SK-N-SH treated with all-trans-retinoic acid at 6 μM for 48 hours (cell line): ENCODE measurements around the gene CDH4.

Source experiments
- ATAC-seq: fragments of 200-7000 bp; cut with Tn5 transposase; 3 replicates; pipeline ENCODE4 v1.9.1; 2020; ENCODE audit warnings: mild to moderate bottlenecking, moderate library complexity
- ARNTL ChIP-seq: fragments of 450-650 bp; formaldehyde crosslinking; IDR thresholded peaks from 2 replicates; pipeline ENCODE4 v1.5.0; 2020; ENCODE audit warnings: low read depth, mild to moderate bottlenecking, moderate library complexity, borderline replicate concordance
- CSDC2 ChIP-seq: fragments of 250-450 bp; sonication (Bioruptor Pico); IDR thresholded peaks from 2 replicates; pipeline ENCODE4 v1.5.0; 2020; ENCODE audit warnings: mild to moderate bottlenecking, moderate library complexity
- ESRRG ChIP-seq: fragments of 250-450 bp; sonication (Bioruptor Pico); IDR thresholded peaks from 2 replicates; pipeline ENCODE4 v1.6.1; 2021; ENCODE audit warnings: mild to moderate bottlenecking
- GLIS3 ChIP-seq: fragments of 250-450 bp; sonication (Bioruptor Pico); IDR thresholded peaks from 2 replicates; pipeline ENCODE4 v1.5.0; 2020; ENCODE audit warnings: mild to moderate bottlenecking, moderate library complexity
- ISL1 ChIP-seq: fragments of 250-450 bp; sonication (Bioruptor Pico); IDR thresholded peaks from 2 replicates; pipeline ENCODE4 v2.1.2; 2022; ENCODE audit warnings: mild to moderate bottlenecking, moderate library complexity
- OSR1 ChIP-seq: fragments of 250-450 bp; sonication (Bioruptor Pico); IDR thresholded peaks from 2 replicates; pipeline ENCODE4 v1.8.0; 2022; ENCODE audit warnings: moderate library complexity, mild to moderate bottlenecking, inconsistent platforms
- PATZ1 ChIP-seq: fragments of 250-450 bp; sonication (Bioruptor Pico); IDR thresholded peaks from 2 replicates; pipeline ENCODE4 v1.8.0; 2020; ENCODE audit warnings: mild to moderate bottlenecking, moderate library complexity, borderline replicate concordance
- POU6F1 ChIP-seq: fragments of 250-450 bp; sonication (Bioruptor Pico); IDR thresholded peaks from 2 replicates; pipeline ENCODE4 v1.8.0; 2021; ENCODE audit warnings: low read depth, mild to moderate bottlenecking, moderate library complexity, borderline replicate concordance
- RARB ChIP-seq: fragments of 250-450 bp; sonication (Bioruptor Pico); IDR thresholded peaks from 2 replicates; pipeline ENCODE4 v1.8.0; 2021; ENCODE audit warnings: mild to moderate bottlenecking, moderate library complexity
- SNAI2 ChIP-seq: fragments of 250-450 bp; sonication (Bioruptor Pico); IDR thresholded peaks from 2 replicates; pipeline ENCODE4 v1.5.0; 2020; ENCODE audit warnings: mild to moderate bottlenecking, moderate library complexity
- TCF4 ChIP-seq: fragments of 250-450 bp; sonication (Bioruptor Pico); IDR thresholded peaks from 2 replicates; pipeline ENCODE4 v1.8.0; 2021; ENCODE audit warnings: mild to moderate bottlenecking, moderate library complexity, borderline replicate concordance
- TOX ChIP-seq: fragments of 250-450 bp; sonication (Bioruptor Pico); IDR thresholded peaks from 2 replicates; pipeline ENCODE4 v1.8.0; 2021; ENCODE audit warnings: mild to moderate bottlenecking, moderate library complexity, borderline replicate concordance
- ZC3H10 ChIP-seq: fragments of 250-450 bp; sonication (Bioruptor Pico); IDR thresholded peaks from 2 replicates; pipeline ENCODE4 v1.5.1; 2021; ENCODE audit warnings: mild to moderate bottlenecking, moderate library complexity
- ZFP3 ChIP-seq: fragments of 250-450 bp; sonication (Bioruptor Pico); IDR thresholded peaks from 2 replicates; pipeline ENCODE4 v1.5.0; 2020; ENCODE audit warnings: mild to moderate bottlenecking, moderate library complexity
- ZFP30 ChIP-seq: fragments of 450-650 bp; formaldehyde crosslinking; IDR thresholded peaks from 2 replicates; pipeline ENCODE4 v1.5.0; 2022; ENCODE audit warnings: mild to moderate bottlenecking, moderate library complexity
- ZNF565 ChIP-seq: fragments of 450-650 bp; formaldehyde crosslinking; conservative IDR thresholded peaks from 2 replicates; pipeline ENCODE4 v1.5.0; 2020; ENCODE audit warnings: low read depth, mild to moderate bottlenecking, moderate library complexity
- ZNF70 ChIP-seq: fragments of 450-650 bp; formaldehyde crosslinking; IDR thresholded peaks from 2 replicates; pipeline ENCODE4 v1.5.0; 2020; ENCODE audit warnings: mild to moderate bottlenecking, moderate library complexity
- ZNF8 ChIP-seq: fragments of 450-650 bp; formaldehyde crosslinking; IDR thresholded peaks from 2 replicates; pipeline ENCODE4 v1.5.0; 2020; ENCODE audit warnings: mild to moderate bottlenecking, moderate library complexity
- TF ChIP-seq, protein P1 (sequence below): fragments of 250-450 bp; sonication (Bioruptor Pico); IDR thresholded peaks from 2 replicates; pipeline ENCODE4 v1.5.1; 2021; ENCODE audit warnings: mild to moderate bottlenecking, moderate library complexity
- TF ChIP-seq, protein P2 (sequence below): fragments of 250-450 bp; sonication (Bioruptor Pico); IDR thresholded peaks from 2 replicates; pipeline ENCODE4 v1.5.1; 2020; ENCODE audit warnings: low read depth, mild to moderate bottlenecking, moderate library complexity
- TF ChIP-seq, protein P3 (sequence below): fragments of 250-450 bp; sonication (Bioruptor Pico); IDR thresholded peaks from 2 replicates; pipeline ENCODE4 v1.5.0; 2020; ENCODE audit warnings: mild to moderate bottlenecking, moderate library complexity

Gene CDH4

DNA sequence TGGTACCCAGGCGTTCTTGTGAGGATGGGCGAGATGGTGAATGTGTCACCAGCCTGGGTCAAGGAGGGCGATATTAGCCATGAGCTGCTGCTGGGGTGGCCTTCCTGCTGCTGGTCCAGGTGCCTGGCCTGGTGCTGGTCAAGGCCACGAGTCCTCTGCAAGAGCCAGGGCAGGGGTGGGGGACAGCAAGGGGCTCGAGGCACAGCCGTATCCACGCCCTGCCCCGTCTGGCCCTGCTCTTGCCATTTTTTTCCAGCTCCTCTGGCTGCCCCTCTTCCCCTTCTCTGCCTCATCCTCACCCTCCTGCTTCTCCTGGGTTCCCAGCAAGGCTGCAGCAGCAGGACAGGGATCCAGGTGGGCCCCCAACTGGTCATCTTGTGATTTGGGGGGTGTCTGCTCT is 51.2 kb downstream of the CDH4 start:
- TF ChIP-seq TCF4 (CRISPR knock-in tag) (no peak), ZNF565 (no peak)
- ATAC-seq, result no peak

- ATAC-seq, result no peak
- TF ChIP-seq, protein P1, sequence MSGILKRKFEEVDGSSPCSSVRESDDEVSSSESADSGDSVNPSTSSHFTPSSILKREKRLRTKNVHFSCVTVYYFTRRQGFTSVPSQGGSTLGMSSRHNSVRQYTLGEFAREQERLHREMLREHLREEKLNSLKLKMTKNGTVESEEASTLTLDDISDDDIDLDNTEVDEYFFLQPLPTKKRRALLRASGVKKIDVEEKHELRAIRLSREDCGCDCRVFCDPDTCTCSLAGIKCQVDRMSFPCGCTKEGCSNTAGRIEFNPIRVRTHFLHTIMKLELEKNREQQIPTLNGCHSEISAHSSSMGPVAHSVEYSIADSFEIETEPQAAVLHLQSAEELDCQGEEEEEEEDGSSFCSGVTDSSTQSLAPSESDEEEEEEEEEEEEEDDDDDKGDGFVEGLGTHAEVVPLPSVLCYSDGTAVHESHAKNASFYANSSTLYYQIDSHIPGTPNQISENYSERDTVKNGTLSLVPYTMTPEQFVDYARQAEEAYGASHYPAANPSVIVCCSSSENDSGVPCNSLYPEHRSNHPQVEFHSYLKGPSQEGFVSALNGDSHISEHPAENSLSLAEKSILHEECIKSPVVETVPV (CRISPR knock-in tag), result no peak
- TF ChIP-seq ZNF8 (CRISPR knock-in tag) (no peak), ZFP30 (no peak), ZNF70 (CRISPR knock-in tag) (no peak), ZNF565 (no peak), TOX (no peak), PATZ1 (CRISPR knock-in tag) (no peak), POU6F1 (no peak), CSDC2 (CRISPR knock-in tag) (no peak), ESRRG (no peak), ZC3H10 (CRISPR knock-in tag) (no peak), SNAI2 (CRISPR knock-in tag) (no peak), OSR1 (CRISPR knock-in tag) (no peak), RARB (CRISPR knock-in tag) (no peak), ZFP3 (no peak), ISL1 (CRISPR knock-in tag) (no peak), TCF4 (CRISPR knock-in tag) (no peak), ARNTL (CRISPR knock-in tag) (no peak)
- TF ChIP-seq, protein P2, sequence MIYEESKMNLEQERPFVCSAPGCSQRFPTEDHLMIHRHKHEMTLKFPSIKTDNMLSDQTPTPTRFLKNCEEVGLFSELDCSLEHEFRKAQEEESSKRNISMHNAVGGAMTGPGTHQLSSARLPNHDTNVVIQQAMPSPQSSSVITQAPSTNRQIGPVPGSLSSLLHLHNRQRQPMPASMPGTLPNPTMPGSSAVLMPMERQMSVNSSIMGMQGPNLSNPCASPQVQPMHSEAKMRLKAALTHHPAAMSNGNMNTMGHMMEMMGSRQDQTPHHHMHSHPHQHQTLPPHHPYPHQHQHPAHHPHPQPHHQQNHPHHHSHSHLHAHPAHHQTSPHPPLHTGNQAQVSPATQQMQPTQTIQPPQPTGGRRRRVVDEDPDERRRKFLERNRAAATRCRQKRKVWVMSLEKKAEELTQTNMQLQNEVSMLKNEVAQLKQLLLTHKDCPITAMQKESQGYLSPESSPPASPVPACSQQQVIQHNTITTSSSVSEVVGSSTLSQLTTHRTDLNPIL (CRISPR knock-in tag), result no peak
- TF ChIP-seq, protein P3, sequence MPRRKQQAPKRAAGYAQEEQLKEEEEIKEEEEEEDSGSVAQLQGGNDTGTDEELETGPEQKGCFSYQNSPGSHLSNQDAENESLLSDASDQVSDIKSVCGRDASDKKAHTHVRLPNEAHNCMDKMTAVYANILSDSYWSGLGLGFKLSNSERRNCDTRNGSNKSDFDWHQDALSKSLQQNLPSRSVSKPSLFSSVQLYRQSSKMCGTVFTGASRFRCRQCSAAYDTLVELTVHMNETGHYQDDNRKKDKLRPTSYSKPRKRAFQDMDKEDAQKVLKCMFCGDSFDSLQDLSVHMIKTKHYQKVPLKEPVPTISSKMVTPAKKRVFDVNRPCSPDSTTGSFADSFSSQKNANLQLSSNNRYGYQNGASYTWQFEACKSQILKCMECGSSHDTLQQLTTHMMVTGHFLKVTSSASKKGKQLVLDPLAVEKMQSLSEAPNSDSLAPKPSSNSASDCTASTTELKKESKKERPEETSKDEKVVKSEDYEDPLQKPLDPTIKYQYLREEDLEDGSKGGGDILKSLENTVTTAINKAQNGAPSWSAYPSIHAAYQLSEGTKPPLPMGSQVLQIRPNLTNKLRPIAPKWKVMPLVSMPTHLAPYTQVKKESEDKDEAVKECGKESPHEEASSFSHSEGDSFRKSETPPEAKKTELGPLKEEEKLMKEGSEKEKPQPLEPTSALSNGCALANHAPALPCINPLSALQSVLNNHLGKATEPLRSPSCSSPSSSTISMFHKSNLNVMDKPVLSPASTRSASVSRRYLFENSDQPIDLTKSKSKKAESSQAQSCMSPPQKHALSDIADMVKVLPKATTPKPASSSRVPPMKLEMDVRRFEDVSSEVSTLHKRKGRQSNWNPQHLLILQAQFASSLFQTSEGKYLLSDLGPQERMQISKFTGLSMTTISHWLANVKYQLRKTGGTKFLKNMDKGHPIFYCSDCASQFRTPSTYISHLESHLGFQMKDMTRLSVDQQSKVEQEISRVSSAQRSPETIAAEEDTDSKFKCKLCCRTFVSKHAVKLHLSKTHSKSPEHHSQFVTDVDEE (CRISPR knock-in tag), result no peak
Observed at GRCh38 chr20:61303675-61304074, 51.6 kb downstream of the CDH4 start.

DNA sequence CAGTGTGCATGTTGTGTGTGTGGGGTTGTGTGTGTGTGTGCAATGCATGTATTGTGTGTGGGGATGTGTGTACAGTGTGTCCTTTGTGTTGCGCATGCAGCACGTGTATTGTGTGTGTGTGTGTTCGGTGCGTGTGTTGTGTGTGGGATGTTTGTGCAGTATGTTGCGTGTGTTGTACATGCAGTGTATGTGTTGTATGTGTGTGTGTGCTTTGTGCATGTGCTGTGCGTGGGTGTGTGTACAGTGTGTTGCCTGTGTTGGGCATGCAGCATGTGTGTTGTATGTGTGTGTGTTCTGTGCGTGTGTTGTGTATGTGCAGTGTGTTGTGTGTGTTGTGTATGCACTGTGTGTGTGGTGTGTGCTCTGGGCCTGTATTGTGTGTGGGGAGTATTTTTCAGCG is 52.7 kb downstream of the CDH4 start:
- ATAC-seq, result no peak
- TF ChIP-seq POU6F1, result no peak
- no peak for TF ChIP-seq ESRRG
- TF ChIP-seq GLIS3 (CRISPR knock-in tag), result no peak
- no peak for TF ChIP-seq CSDC2 (CRISPR knock-in tag)
